GM19240 (cell line): ENCODE data around the gene RANBP3.
A peak's percentile ranks its signal among the peaks of the same experiment; 100 is the strongest.

Source experiments
- DNase-seq: peaks from one replicate; pipeline ENCODE4 v3.0.0; 2011; ENCODE audit warnings: low spot score; ENCODE audit not compliant: insufficient read length

Gene RANBP3

GRCh38 chr19:5904352-5905113 lies 73.4 kb downstream of the RANBP3 start, which contains the start of gene VMAC:
Gene VMAC (plus strand): TSS chr19:5904872. CDS start chr19:5904891, 19 bp downstream.
- DNase-seq: peak; percentile 97

GRCh38 chr19:5903624-5904351 lies 74.2 kb downstream of the RANBP3 start, which contains the start of gene NDUFA11:
Gene NDUFA11 (minus strand): TSS chr19:5903790. CDS start chr19:5903708, 82 bp downstream.
- DNase-seq: peak; percentile 93

GRCh38 chr19:5903056-5903623 lies 74.8 kb downstream of the RANBP3 start:
- DNase-seq: no peak

DNA sequence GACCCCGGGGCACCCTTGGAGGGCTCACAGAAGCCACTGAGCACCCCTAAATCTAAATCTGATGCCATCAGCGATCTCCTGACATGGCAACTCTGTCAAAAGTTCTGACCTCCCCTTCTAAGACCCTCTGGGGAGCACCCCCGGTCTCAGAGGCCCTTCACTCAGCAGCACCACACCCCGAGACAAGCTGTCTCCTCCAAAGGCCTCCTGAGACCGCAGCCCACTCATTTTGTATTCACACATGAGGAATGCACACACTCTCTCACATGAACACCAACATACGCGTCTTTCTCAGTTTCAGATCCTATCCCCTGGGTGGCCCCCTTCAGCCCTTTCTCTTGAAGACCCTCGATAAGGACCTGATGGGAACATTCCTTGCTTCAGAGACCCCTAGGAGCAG lies 77.0 kb downstream of the RANBP3 start:
- no peak for DNase-seq

DNA sequence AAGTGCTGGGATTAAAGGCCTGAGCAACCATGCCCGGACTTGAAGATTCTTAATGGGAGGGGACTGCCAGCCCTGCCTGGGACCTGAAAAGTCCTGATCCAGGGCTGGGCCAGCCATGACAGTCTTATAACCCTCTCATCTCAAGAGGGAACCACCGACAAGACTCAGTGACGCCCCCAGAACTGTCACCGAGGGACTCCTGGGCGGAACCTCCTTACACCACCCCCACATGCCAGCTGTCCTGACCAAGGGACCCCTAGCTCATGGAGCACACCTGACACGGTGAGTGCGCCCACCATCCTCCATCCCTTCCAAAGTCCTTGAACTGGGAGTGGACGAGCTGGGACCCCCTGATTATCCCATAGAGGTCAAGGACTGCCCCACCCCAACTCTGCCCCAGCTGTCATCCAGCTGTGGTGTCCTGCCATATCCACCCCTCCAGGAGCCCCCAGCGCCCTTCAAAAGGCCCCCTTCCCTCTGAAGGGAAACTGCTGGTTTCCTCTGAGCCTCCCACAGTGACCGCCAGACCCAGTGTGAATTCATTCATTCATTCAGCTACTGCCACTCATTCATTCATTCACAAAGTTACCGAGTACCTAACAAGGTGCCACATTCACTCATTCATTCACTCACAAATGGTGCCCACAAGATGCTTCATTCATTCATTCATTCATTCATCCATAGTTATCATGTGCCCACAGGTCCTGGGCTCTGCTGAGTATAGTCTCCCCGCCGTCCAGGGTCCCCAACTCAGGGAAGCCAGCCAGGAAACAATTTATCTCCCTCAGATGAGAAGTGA lies 78.0 kb downstream of the RANBP3 start:
- no peak for DNase-seq

GRCh38 chr19:5897189-5897969 lies 80.6 kb downstream of the RANBP3 start:
- no peak for DNase-seq

DNA sequence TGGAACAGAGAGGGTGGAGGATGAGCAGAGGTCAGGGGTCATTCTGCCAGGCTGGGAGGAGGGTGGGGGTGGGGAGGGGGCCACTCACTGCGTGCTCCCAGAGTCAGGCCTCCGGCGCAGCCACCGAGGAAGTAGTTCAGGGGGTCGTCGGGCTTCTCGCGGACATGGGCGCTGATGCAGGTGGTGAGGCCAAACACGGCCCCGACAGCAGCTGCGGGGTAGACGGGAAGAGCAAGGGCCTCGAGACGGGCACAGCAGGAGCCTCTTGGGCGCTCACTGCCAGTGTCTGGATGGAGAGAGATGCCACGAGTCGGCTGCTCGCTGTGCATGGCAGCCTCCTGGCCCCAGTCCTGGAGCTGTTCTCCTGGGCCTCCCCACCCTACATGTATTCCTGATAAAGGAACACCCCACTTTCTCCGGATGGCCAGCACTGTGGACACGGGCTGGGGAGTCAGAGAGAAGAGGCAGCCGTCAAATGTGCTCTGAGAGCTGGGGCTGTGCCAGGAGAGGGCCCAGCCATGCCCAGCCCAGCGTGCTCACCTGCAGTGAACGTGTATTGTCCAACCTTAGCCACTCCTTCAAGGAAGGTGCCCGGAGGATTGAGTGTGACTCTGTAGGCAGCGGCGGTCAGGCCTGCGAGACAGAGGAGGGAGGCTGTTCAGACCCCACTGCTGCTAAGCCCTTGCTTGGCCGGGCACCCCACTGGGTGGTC lies 81.4 kb downstream of the RANBP3 start:
- no peak for DNase-seq

GRCh38 chr19:5895890-5896289 lies 82.0 kb downstream of the RANBP3 start:
- DNase-seq: no peak

GRCh38 chr19:5895409-5895808 lies 82.5 kb downstream of the RANBP3 start:
- no peak for DNase-seq

- DNase-seq: no peak
Observed at GRCh38 chr19:5894704-5895349, 83.1 kb downstream of the RANBP3 start.

GRCh38 chr19:5893907-5894703 lies 83.8 kb downstream of the RANBP3 start:
- DNase-seq: no peak

GRCh38 chr19:5893296-5893903 lies 84.5 kb downstream of the RANBP3 start:
- no peak for DNase-seq

DNA sequence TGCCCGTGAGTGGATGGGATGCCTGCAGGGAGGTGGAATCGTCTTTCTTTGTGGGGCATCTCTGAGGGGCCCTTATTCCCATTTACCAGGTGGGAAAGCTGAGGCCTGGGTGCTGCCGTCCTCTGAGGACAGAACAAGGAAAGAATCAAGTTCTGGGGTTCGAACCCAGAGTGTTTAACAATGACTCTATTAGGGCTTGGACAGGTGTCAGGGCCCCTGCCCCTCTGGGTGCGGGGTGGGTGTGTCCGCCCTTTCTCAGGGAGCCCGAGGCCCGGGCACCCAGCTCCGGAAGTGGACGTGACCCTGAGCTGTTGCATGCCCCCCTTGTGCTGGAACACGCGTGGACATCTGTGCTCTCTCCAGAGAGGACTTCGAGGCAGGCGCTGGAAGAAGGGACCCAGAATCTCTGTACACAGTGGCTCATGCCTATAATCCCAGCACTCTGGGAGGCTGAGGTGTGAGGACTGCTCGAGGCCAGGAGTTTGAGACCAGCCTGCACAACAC lies 85.1 kb downstream of the RANBP3 start:
- DNase-seq: no peak

- DNase-seq: no peak
Observed at GRCh38 chr19:5891938-5892771, 85.8 kb downstream of the RANBP3 start.

DNA sequence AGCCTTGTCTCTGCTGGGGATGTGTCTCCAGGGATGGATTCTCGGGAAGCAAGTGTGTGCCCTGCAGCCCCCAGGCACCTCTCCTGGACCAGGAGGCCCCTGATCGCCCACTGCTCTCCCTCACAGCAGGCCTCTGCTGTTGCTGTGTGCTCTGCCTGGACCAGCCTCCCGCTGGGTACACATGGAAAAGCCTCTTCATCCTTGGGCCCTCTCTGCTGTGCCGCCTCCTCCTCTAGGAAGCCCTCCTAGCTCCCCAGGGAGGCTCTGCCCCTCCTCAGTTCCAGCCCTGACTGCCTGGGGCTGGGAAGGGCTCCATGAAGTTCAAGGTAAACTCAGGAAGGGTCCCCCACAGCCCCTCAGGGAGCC lies 86.4 kb downstream of the RANBP3 start:
- no peak for DNase-seq

DNA sequence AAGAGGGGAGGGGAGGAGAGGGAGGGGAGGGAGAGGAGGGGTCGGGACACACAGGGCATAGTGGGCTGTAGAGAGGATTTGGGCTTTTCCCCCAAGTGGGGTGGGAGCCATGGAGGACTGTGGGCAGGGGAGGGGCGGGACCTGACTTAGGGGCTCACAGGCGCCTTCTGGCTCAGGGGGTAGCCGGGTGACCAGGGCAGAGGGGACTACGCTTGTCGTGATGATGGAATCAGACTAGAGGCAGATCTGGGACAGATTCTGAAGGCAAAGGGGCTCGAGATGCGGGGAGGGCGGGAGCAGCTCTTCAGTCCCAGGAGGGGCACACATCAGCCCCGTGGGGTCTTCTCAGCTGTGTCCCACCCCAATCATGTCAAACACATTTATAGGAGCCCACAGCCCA lies 87.8 kb downstream of the RANBP3 start:
- DNase-seq: no peak

GRCh38 chr19:5889288-5889971 lies 88.5 kb downstream of the RANBP3 start:
- DNase-seq: no peak
